Endothelial cell (in vitro differentiated cells): ENCODE data around the gene MRRF. TPM values are rescaled to one million over a fixed set of nuclear protein-coding genes. Genes with fewer than 3 reads are reported as not detected.

Source experiments
- DNase-seq: peaks from one replicate; pipeline ENCODE4 v3.0.0; 2021; ENCODE audit warnings: low spot score
- H3K27ac Mint-ChIP-seq: one replicate; pipeline ENCODE4 v1.8.0; 2021; ENCODE audit warnings: mixed read lengths, inconsistent platforms; ENCODE audit not compliant: unreplicated experiment
- H3K27me3 Mint-ChIP-seq: one replicate; pipeline ENCODE4 v1.8.0; 2021; ENCODE audit warnings: mild to moderate bottlenecking, moderate library complexity, mixed read lengths, inconsistent platforms; ENCODE audit not compliant: unreplicated experiment
- H3K36me3 Mint-ChIP-seq: one replicate; pipeline ENCODE4 v1.8.0; 2021; ENCODE audit warnings: mild to moderate bottlenecking, low read depth, mixed read lengths, inconsistent platforms; ENCODE audit not compliant: unreplicated experiment
- H3K4me1 Mint-ChIP-seq: one replicate; pipeline ENCODE4 v1.8.0; 2021; ENCODE audit warnings: mild to moderate bottlenecking, mixed read lengths, inconsistent platforms; ENCODE audit not compliant: unreplicated experiment
- H3K4me3 Mint-ChIP-seq: one replicate; pipeline ENCODE4 v1.8.0; 2021; ENCODE audit warnings: mild to moderate bottlenecking, mixed read lengths, inconsistent platforms; ENCODE audit not compliant: unreplicated experiment
- H3K9me3 Mint-ChIP-seq: one replicate; pipeline ENCODE4 v1.8.0; 2021; ENCODE audit warnings: mixed read lengths, inconsistent platforms; ENCODE audit not compliant: unreplicated experiment
- CTCF ChIP-seq: fragments of 200-600 bp; sonication (generic); IDR thresholded peaks from one replicate; pipeline ENCODE4 v1.5.0; 2021; ENCODE audit warnings: antibody characterized with exemption; ENCODE audit not compliant: unreplicated experiment
- total RNA-seq: library from RNA; stranded (reverse); fragmentation: NEBNext Ultra II Directional; extraction: Animal tissue kit (Norgen Biotek cat#: 25700); gene quantifications from one replicate; pipeline ENCODE4 v1.2.1, GENCODE V29; 2021; ENCODE audit not compliant: unreplicated experiment

The MRRF gene
- total RNA-seq, 1 donor from 2014 or later, result 40.3 TPM

GRCh38 chr9:122370869-122371755, 106.4 kb downstream of the MRRF start, which contains the start of gene PTGS1:
Gene PTGS1 (plus strand): TSS chr9:122371024. CDS start chr9:122371085, 61 bp downstream.
- Mint-ChIP-seq H3K4me3 (peak within 1 kb of the TSS; percentile 65), H3K27me3 (peaks cover 19% of the 10 kb centered on the region), H3K27ac (peak within 1 kb of the TSS; percentile 67), H3K36me3 (no peaks in the 10 kb centered on the region), H3K9me3 (no peaks in the 10 kb centered on the region), H3K4me1 (peaks cover 25% of the 10 kb centered on the region)
- DNase-seq, result peak; percentile 36
- no peak for TF ChIP-seq CTCF

GRCh38 chr9:122371846-122372245, 107.2 kb downstream of the MRRF start:
- Mint-ChIP-seq H3K27me3 (peaks cover 19% of the 10 kb centered on the region), H3K27ac (no peak overlapping the region), H3K4me3 (no peak overlapping the region), H3K9me3 (no peaks in the 10 kb centered on the region), H3K36me3 (no peaks in the 10 kb centered on the region), H3K4me1 (peaks cover 23% of the 10 kb centered on the region)
- no peak for DNase-seq
- TF ChIP-seq CTCF, result no peak

GRCh38 chr9:122372856-122373845, 108.5 kb downstream of the MRRF start:
- Mint-ChIP-seq H3K27ac (no peak overlapping the region), H3K9me3 (no peaks in the 10 kb centered on the region), H3K4me3 (no peak overlapping the region), H3K4me1 (peaks cover 23% of the 10 kb centered on the region), H3K27me3 (peaks cover 14% of the 10 kb centered on the region), H3K36me3 (peaks cover under 1% of the 10 kb centered on the region)
- no peak for DNase-seq
- no peak for TF ChIP-seq CTCF

- Mint-ChIP-seq H3K36me3 (peaks cover 12% of the 10 kb centered on the region), H3K27ac (no peak overlapping the region), H3K27me3 (peaks cover 11% of the 10 kb centered on the region), H3K4me3 (no peak overlapping the region), H3K9me3 (no peaks in the 10 kb centered on the region), H3K4me1 (peaks cover 23% of the 10 kb centered on the region)
- DNase-seq, result no peak
- no peak for TF ChIP-seq CTCF
Measured at GRCh38 chr9:122374885-122375420, 110.3 kb downstream of the MRRF start.
